ENCODE data around the gene FPR2.

FPR2 gene

DNA sequence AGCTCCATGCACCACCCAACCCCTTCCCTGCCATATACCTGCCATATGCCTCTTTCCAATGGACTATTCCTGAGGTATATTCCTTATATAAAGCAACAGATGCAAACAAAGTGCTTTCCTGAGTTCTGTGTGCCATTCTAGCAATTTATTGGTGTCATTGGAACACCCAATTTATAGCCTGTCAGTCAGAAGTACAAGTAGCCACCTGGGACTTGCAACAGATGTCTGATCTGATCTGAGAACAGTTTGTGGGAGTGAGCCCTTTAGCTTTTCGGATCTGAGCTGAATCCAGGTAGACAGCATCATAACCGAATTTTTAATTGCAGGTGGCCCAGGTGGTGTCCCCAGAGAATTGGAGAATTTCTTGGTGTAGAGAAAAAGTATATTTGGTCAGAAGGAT lies 33.0 kb downstream of the FPR2 start:
- TF ChIP-seq GABPA (IDR thresholded peaks at IDR 0.05; ENCODE audit: low read depth) = no peak
- DNase-seq (ENCODE audit: low read depth in 1 of 2, low spot score in 1 of 2) = no peak
- Histone ChIP-seq H3K4me3 (replicated peaks; ENCODE audit: insufficient read depth, low read length) (no peak overlapping the region), H3K27me3 (ENCODE audit: insufficient read depth, poor library complexity, severe bottlenecking) (no peaks in the 10 kb centered on the region), H3K27ac (replicated peaks) (no peak overlapping the region)

DNA sequence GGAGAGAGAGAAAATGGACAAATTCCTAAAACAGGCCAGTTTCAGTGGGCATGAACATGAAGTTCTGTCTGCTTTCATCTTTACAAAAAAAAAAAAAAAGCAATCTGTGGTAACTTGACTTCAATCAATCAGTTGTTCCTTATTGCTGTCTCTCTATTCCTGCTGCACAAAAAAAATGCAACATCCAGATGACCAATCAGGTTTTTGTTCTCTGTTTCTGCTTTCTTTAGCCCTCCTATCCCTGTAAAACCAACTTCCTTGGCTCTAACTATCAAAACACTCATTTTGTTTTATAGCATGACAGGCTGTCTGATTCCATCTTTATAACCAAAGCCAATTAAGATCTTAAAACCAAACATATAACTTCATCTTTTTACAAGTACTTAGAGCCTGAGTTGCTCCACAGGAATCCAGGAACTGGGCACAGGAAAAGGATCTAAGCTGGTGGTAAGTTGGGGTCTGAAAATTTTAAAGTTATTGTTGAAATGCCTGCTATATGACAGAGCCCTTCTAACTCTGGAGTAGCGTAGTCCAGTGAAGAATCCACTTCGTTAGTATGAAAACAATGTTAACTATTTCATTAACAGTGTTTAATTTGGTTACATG lies 34.0 kb downstream of the FPR2 start, which contains the start of gene FPR3:
Gene FPR3, plus strand, starts transcription at position 273 of the 606 bp plus-strand sequence. CDS start 28,592 bp downstream, outside the sequence.
- no peak for TF ChIP-seq GABPA (IDR thresholded peaks at IDR 0.05; ENCODE audit: low read depth)
- TF ChIP-seq, protein P1, sequence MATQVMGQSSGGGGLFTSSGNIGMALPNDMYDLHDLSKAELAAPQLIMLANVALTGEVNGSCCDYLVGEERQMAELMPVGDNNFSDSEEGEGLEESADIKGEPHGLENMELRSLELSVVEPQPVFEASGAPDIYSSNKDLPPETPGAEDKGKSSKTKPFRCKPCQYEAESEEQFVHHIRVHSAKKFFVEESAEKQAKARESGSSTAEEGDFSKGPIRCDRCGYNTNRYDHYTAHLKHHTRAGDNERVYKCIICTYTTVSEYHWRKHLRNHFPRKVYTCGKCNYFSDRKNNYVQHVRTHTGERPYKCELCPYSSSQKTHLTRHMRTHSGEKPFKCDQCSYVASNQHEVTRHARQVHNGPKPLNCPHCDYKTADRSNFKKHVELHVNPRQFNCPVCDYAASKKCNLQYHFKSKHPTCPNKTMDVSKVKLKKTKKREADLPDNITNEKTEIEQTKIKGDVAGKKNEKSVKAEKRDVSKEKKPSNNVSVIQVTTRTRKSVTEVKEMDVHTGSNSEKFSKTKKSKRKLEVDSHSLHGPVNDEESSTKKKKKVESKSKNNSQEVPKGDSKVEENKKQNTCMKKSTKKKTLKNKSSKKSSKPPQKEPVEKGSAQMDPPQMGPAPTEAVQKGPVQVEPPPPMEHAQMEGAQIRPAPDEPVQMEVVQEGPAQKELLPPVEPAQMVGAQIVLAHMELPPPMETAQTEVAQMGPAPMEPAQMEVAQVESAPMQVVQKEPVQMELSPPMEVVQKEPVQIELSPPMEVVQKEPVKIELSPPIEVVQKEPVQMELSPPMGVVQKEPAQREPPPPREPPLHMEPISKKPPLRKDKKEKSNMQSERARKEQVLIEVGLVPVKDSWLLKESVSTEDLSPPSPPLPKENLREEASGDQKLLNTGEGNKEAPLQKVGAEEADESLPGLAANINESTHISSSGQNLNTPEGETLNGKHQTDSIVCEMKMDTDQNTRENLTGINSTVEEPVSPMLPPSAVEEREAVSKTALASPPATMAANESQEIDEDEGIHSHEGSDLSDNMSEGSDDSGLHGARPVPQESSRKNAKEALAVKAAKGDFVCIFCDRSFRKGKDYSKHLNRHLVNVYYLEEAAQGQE (IDR thresholded peaks at IDR 0.05; ENCODE audit: insufficient replicate concordance, low read depth) = no peak
- TF ChIP-seq SPI1 (IDR thresholded peaks at IDR 0.05; ENCODE audit: borderline replicate concordance, low read depth) = no peak
- TF ChIP-seq, protein P2, sequence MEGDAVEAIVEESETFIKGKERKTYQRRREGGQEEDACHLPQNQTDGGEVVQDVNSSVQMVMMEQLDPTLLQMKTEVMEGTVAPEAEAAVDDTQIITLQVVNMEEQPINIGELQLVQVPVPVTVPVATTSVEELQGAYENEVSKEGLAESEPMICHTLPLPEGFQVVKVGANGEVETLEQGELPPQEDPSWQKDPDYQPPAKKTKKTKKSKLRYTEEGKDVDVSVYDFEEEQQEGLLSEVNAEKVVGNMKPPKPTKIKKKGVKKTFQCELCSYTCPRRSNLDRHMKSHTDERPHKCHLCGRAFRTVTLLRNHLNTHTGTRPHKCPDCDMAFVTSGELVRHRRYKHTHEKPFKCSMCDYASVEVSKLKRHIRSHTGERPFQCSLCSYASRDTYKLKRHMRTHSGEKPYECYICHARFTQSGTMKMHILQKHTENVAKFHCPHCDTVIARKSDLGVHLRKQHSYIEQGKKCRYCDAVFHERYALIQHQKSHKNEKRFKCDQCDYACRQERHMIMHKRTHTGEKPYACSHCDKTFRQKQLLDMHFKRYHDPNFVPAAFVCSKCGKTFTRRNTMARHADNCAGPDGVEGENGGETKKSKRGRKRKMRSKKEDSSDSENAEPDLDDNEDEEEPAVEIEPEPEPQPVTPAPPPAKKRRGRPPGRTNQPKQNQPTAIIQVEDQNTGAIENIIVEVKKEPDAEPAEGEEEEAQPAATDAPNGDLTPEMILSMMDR (IDR thresholded peaks at IDR 0.05; ENCODE audit: insufficient read depth, low read length) = no peak
- no peak for TF ChIP-seq POLR2AphosphoS5 (IDR thresholded peaks at IDR 0.05; ENCODE audit: low read depth)
- DNase-seq (ENCODE audit: low read depth in 1 of 2, low spot score in 1 of 2) = no peak
- no peak within 1 kb of the TSS for H3K27ac ChIP-seq (replicated peaks)
- H3K27me3 ChIP-seq (ENCODE audit: insufficient read depth, poor library complexity, severe bottlenecking) = no peaks in the 10 kb centered on the region
- no peak within 1 kb of the TSS for H3K4me3 ChIP-seq (replicated peaks; ENCODE audit: insufficient read depth, low read length)

DNA sequence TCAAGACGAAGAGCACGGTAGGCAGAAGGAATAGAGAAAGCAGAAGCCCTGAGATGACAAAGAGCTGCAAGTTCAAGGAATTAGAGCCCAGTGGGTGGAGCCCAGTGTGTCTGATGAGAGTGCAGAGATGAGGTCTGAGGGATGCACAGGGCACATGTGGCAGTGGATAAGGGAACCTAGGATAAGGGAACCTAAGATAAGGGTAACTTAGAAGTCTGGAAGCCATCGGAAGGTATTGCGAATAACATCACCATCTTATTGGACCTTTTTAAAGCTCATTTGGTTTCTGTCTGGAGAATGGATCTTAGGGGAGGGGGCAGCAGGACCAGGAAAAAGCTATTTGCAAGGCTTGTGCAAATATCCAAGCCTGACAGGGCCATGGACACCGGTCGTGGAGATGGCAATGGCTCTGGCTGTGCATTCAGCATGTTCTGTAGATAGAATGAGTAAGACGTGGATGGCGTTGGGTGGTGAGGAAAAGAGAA lies 35.3 kb downstream of the FPR2 start:
- TF ChIP-seq GABPA (IDR thresholded peaks at IDR 0.05; ENCODE audit: low read depth) (no peak), POLR2AphosphoS5 (IDR thresholded peaks at IDR 0.05; ENCODE audit: low read depth) (no peak), SPI1 (IDR thresholded peaks at IDR 0.05; ENCODE audit: borderline replicate concordance, low read depth) (no peak)
- TF ChIP-seq, protein P1 (IDR thresholded peaks at IDR 0.05; ENCODE audit: insufficient replicate concordance, low read depth) = no peak
- Histone ChIP-seq H3K27me3 (ENCODE audit: insufficient read depth, poor library complexity, severe bottlenecking) (no peaks in the 10 kb centered on the region), H3K27ac (replicated peaks) (no peak overlapping the region), H3K4me3 (replicated peaks; ENCODE audit: insufficient read depth, low read length) (no peak overlapping the region)
- no peak for DNase-seq (ENCODE audit: low read depth in 1 of 2, low spot score in 1 of 2)

DNA sequence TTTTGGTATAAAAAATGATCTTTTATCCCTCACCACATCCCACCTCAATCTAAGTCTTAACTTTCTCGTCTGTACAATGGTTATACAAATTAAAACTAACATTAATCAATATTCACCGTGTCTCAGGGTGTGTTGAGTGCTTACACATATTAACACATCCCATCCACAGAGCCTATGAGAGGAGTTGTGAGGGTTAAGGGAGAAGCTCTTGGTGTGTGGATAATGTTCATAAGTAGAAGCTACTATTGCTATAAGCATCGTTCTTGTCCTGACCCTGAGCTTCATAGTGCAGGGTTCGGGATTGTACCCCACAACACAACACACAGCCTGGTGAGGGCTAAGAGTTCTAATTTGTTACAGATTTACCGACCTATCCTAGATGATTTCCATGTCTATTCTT lies 36.5 kb downstream of the FPR2 start:
- DNase-seq (ENCODE audit: low read depth in 1 of 2, low spot score in 1 of 2) = no peak
- no peaks in the 10 kb centered on the region for H3K27me3 ChIP-seq (ENCODE audit: insufficient read depth, poor library complexity, severe bottlenecking)
- TF ChIP-seq SPI1 (IDR thresholded peaks at IDR 0.05; ENCODE audit: borderline replicate concordance, low read depth) = no peak
- H3K4me3 ChIP-seq (replicated peaks; ENCODE audit: insufficient read depth, low read length) = no peak overlapping the region
- H3K27ac ChIP-seq (replicated peaks) = no peak overlapping the region

DNA sequence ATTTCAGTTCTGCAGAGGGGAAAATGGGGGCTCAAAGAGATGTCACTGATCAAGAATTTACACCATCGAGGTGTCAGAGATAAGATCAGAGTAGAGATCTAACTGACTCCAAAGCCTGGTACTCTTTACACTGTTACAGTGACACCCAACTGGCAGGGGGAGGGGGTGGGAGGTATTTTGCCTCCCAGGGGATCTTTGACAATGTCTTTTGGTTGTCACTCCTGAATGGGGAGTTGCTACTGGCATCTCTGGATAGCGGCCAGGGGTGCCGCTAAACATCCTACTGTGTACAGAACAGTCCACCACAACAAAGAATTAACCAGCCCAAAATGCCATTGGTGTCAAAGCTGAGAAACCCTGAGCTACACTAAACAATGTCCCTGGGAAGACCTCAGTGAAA lies 37.1 kb downstream of the FPR2 start:
- no peak overlapping the region for H3K4me3 ChIP-seq (replicated peaks; ENCODE audit: insufficient read depth, low read length)
- no peak overlapping the region for H3K27ac ChIP-seq (replicated peaks)
- TF ChIP-seq, protein P1 (IDR thresholded peaks at IDR 0.05; ENCODE audit: insufficient replicate concordance, low read depth) = no peak
- TF ChIP-seq SPI1 (IDR thresholded peaks at IDR 0.05; ENCODE audit: borderline replicate concordance, low read depth) (no peak), GABPA (IDR thresholded peaks at IDR 0.05; ENCODE audit: low read depth) (no peak), POLR2AphosphoS5 (IDR thresholded peaks at IDR 0.05; ENCODE audit: low read depth) (no peak)
- TF ChIP-seq, protein P2 (IDR thresholded peaks at IDR 0.05; ENCODE audit: insufficient read depth, low read length) = no peak
- H3K27me3 ChIP-seq (ENCODE audit: insufficient read depth, poor library complexity, severe bottlenecking) = no peaks in the 10 kb centered on the region
- DNase-seq (ENCODE audit: low read depth in 1 of 2, low spot score in 1 of 2) = no peak

Data from HL-60 (cell line).